ENCODE data around the gene BEGAIN. TPM values are rescaled to one million over a fixed set of nuclear protein-coding genes. Genes with fewer than 3 reads are reported as not detected.

BEGAIN gene
- polyA plus RNA-seq, 1 experiment = 0.16 TPM

DNA sequence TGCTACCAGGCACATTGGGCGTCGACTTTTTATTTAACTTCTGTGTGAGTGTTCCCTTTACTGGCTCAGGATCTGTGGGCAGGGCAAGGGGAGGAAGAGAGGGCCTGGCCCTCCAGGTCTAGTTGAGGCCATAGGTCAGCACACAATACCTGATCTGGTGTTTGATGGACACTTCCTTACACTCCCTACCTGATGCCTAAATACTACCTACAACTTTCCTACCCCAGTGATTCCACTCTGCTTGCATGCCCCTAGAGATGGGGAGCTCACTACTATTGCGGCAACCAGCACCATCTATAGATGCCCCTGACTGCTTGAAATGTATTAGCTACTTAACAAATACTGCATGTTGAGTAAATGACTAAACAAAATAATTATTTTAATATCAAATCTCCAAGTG, 20.8 kb upstream of the BEGAIN start:
- no peak overlapping the region for H3K4me3 ChIP-seq (ENCODE audit: low read depth, low read length)
- TF ChIP-seq CTCF (IDR thresholded peaks at IDR 0.05; ENCODE audit: low read depth, low read length) = no peak
- H3K9me3 ChIP-seq (ENCODE audit: control insufficient read depth, insufficient read depth, low read length) = peaks cover 4% of the 10 kb centered on the region; the same call in 1 of the 2 replicates
- H3K27me3 ChIP-seq (ENCODE audit: control insufficient read depth, insufficient read depth, low read length) = peaks cover 11% of the 10 kb centered on the region
- H3K27ac ChIP-seq (ENCODE audit: low read depth, low read length) = no peak overlapping the region
- DNase-seq (ENCODE audit: low read depth, low spot score) = no peak
- ChIA-PET CTCF (no interaction called here), POLR2A (no interaction called here)

- CTCF ChIA-PET = no interaction called here
- Histone ChIP-seq H3K27ac (ENCODE audit: low read depth, low read length) (no peak overlapping the region), H3K27me3 (ENCODE audit: control insufficient read depth, insufficient read depth, low read length) (peaks cover 13% of the 10 kb centered on the region), H3K4me3 (ENCODE audit: low read depth, low read length) (no peak overlapping the region), H3K9me3 (ENCODE audit: control insufficient read depth, insufficient read depth, low read length) (peaks cover 4% of the 10 kb centered on the region; the same call in 1 of the 2 replicates)
- no peak for DNase-seq (ENCODE audit: low read depth, low spot score)
- TF ChIP-seq CTCF (IDR thresholded peaks at IDR 0.05; ENCODE audit: low read depth, low read length) = no peak
- POLR2A ChIA-PET = no interaction called here
These were observed 20.4 kb upstream of the BEGAIN start for GRCh38 chr14:100607611-100607956.

DNA sequence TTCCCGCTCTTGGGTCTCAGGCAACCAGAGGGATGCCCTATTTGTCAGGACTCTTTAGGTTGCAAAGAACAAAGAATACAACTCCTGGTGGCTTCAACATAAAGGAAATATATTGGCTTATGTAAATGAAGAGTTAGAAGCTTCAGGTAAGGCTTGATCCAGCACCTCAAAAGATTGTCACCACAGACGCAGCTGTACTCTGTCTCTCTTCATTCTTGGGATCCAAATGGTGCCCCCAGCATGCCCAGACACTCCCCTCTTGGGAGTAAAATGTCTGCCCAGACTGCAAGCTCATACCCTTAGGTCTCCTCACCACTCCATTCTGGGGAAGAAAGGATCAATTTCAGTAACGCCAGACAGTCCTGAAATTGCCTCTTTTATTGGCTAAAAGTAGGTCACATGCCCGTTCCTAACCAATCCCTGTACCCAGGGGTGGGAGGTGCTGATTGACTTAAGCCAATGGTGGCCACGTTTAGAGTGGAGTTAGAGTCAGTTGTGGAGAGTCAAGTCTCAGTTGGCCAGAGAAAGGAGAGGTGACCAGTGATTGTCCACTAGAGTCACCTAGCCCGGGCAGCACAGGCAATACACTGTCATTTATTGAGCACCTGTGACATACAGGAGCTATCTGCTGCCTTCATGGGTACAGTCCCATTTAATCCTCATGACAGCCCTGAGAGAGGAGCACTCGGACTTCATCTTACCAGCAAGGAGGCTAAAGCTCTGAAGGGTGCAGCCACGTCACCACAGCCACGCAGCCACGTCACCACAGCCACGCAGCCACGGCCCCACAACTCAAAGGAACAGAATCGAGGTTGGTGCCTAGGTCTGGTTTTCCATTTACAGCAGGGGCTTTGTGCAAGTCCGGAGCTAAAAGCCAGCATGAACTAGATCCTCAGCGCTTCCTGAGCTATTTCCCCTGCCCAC, 19.7 kb upstream of the BEGAIN start:
- Histone ChIP-seq H3K9me3 (ENCODE audit: control insufficient read depth, insufficient read depth, low read length) (peaks cover 4% of the 10 kb centered on the region; the same call in 1 of the 2 replicates), H3K4me3 (ENCODE audit: low read depth, low read length) (no peak overlapping the region), H3K27ac (ENCODE audit: low read depth, low read length) (no peak overlapping the region), H3K27me3 (ENCODE audit: control insufficient read depth, insufficient read depth, low read length) (peaks cover 19% of the 10 kb centered on the region)
- POLR2A ChIA-PET = no interaction called here
- TF ChIP-seq CTCF (IDR thresholded peaks at IDR 0.05; ENCODE audit: low read depth, low read length) = no peak
- CTCF ChIA-PET = interaction anchor here (0.5 kb wide), 1 partner anchor 231 kb away, joined by 3 read pairs; no protein-coding TSS in a partner anchor
- DNase-seq (ENCODE audit: low read depth, low spot score) = no peak

DNA sequence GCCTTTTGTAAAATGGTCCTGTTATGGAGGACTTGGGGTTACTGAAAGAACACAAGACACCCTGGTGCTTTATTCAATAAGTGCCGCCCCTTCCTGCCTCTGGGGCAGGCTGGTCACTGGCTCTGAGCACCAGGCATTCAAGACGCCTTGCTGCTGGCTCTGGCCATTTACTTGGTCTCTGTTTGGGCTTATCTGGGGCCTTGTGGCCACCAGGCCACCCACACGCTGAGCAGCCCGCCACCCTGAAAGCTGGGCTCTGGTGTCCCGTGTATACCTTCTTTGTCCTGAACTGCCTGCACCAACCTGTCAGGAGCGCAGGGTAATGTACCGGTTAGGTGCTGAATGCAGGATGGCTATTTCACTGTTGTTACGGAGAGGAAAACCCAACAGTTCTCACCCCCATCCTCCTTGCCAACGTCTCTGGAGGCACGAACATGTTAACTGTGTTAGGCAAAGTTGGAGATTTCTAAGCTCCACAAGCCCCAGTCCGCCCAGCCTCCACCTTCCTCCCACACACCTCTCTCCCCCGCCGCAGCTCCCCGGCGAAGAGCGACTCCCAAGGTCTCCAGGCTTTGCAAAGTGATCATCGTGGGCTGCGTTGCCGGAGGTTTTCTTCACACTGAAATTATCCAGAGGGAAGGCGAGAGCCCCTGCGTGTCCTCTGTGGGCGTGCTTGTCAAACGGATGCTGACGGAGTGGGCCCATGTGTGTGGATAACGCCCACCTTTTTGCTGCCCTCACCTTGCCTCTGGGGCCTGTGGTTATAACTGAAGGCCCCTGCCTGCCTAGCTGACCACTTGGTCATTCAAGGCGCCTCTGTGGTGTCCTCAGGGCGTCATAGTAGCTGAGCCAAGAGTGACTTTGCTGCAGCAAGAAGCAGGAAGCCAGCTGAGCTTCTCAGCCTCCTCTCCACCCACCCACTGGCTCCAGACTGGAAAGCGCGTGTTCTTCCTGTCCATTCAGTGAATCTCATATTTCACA, 18.8 kb upstream of the BEGAIN start:
- DNase-seq (ENCODE audit: low read depth, low spot score) = no peak
- no peak for TF ChIP-seq CTCF (IDR thresholded peaks at IDR 0.05; ENCODE audit: low read depth, low read length)
- POLR2A ChIA-PET = no interaction called here
- Histone ChIP-seq H3K27me3 (ENCODE audit: control insufficient read depth, insufficient read depth, low read length) (peaks cover 20% of the 10 kb centered on the region), H3K27ac (ENCODE audit: low read depth, low read length) (no peak overlapping the region), H3K4me3 (ENCODE audit: low read depth, low read length) (no peak overlapping the region), H3K9me3 (ENCODE audit: control insufficient read depth, insufficient read depth, low read length) (peaks cover 4% of the 10 kb centered on the region; the same call in 1 of the 2 replicates)
- CTCF ChIA-PET = no interaction called here
